ENCODE data around the gene CPNE9.

Gene CPNE9

GRCh38 chr3:9710174-9710739 is 6.6 kb downstream of the CPNE9 start:
- DNase-seq (ENCODE audit: low read depth), result no peak
- no peak overlapping the region for H3K4me3 ChIP-seq (ENCODE audit: control insufficient read depth, low read depth, low read length)
- TF ChIP-seq CTCF (IDR thresholded peaks at IDR 0.05; ENCODE audit: control insufficient read depth, insufficient read depth, low read depth, low read length, missing control alignments), result no peak

DNA sequence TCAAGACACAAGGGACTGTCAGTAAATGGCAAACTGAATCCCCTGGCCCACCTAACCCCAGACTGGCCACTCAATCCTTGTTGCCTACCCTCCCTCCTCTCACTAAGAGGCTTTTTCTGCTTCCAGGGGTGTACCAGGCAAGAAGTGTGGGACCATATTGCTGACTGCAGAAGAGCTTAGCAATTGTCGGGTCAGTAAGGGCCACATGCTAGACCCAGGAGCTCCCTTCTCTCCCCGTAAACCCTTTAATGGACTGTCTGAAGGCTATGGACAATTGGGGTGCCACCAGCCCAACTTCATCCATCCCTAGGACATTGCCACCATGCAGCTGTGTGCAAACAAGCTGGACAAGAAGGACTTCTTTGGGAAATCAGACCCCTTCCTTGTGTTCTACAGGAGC is 8.8 kb downstream of the CPNE9 start:
- DNase-seq (ENCODE audit: low read depth), result no peak
- TF ChIP-seq CTCF (IDR thresholded peaks at IDR 0.05; ENCODE audit: control insufficient read depth, insufficient read depth, low read depth, low read length, missing control alignments), result no peak
- no peak overlapping the region for H3K4me3 ChIP-seq (ENCODE audit: control insufficient read depth, low read depth, low read length)

GRCh38 chr3:9713142-9713541 is 9.5 kb downstream of the CPNE9 start:
- no peak for DNase-seq (ENCODE audit: low read depth)
- TF ChIP-seq CTCF (IDR thresholded peaks at IDR 0.05; ENCODE audit: control insufficient read depth, insufficient read depth, low read depth, low read length, missing control alignments), result no peak
- no peak overlapping the region for H3K4me3 ChIP-seq (ENCODE audit: control insufficient read depth, low read depth, low read length)

GRCh38 chr3:9715136-9715535 is 11.5 kb downstream of the CPNE9 start:
- TF ChIP-seq CTCF (IDR thresholded peaks at IDR 0.05; ENCODE audit: control insufficient read depth, insufficient read depth, low read depth, low read length, missing control alignments), result no peak
- DNase-seq (ENCODE audit: low read depth), result no peak
- no peak overlapping the region for H3K4me3 ChIP-seq (ENCODE audit: control insufficient read depth, low read depth, low read length)

DNA sequence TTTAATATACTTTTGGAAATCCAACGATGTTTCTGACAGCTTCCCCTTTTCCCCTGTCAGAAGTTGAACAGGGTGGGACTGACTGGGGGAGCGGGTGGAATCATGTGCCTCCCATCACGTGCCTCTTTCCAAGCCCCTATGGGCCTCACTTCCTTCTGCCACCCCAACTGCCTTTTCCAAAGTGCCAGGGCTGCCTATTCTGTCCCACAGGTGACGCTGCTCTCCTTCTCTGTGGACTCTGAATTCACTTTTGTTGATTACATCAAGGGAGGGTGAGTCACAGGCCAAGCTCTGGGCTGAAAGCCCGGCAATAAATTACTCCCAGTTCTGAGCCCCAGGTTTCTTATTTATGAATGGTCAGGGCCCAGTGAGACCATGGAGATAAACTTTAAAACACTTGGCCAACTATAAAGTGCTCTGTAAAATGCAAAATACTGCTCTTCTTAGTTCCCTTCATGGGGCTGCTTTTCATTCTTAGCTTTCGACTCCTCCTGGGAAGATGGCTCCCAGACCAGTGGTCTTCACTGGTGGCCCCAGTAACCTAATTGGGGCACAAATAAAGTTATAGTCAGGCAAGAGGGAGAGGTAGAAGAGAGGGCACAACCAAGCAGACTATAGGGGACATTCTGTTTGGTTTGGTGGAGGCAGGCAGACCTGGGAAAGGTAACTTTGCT is 12.3 kb downstream of the CPNE9 start:
- peak; percentile 79 for DNase-seq (ENCODE audit: low read depth)
- no peak overlapping the region for H3K4me3 ChIP-seq (ENCODE audit: control insufficient read depth, low read depth, low read length)
- TF ChIP-seq CTCF (IDR thresholded peaks at IDR 0.05; ENCODE audit: control insufficient read depth, insufficient read depth, low read depth, low read length, missing control alignments), result peak; percentile 98

GRCh38 chr3:9716801-9717555 is 13.3 kb downstream of the CPNE9 start:
- H3K4me3 ChIP-seq (ENCODE audit: control insufficient read depth, low read depth, low read length), result no peak overlapping the region
- TF ChIP-seq CTCF (IDR thresholded peaks at IDR 0.05; ENCODE audit: control insufficient read depth, insufficient read depth, low read depth, low read length, missing control alignments), result no peak
- no peak for DNase-seq (ENCODE audit: low read depth)

Data from AG09309 (cell line).